ENCODE results near the gene FGD5. TPM values are rescaled to one million over a fixed set of nuclear protein-coding genes. Genes with fewer than 3 reads are reported as not detected.

Gene FGD5
- total and polyA plus RNA-seq, 12 donors, result 8.9 to 23.4 (median 15.9) TPM

- DNase-seq (no peak), ATAC-seq (peak in 3 of 8 donors; percentile 6 to 24 (median 16))
- intact Hi-C loops (cut with DNase I), result loop anchor here (1.0 to 5.0 kb wide), 8 partner anchors 130 to 255 kb away; partner anchors contain the start of gene C3orf20 (in 1 of the 10)
- Histone ChIP-seq H3K9me3 (no peaks in the 10 kb centered on the region), H3K27ac (no peak overlapping the region), H3K27me3 (peaks cover 0 to 4% (median 0%) of the 10 kb centered on the region in 7 donors), H3K36me3 (peaks cover 0 to 83% (median 3%) of the 10 kb centered on the region in 9 donors), H3K4me3 (no peak overlapping the region), H3K4me1 (peaks cover 0 to 14% (median 10%) of the 10 kb centered on the region in 9 donors)
- TF ChIP-seq, protein P1, sequence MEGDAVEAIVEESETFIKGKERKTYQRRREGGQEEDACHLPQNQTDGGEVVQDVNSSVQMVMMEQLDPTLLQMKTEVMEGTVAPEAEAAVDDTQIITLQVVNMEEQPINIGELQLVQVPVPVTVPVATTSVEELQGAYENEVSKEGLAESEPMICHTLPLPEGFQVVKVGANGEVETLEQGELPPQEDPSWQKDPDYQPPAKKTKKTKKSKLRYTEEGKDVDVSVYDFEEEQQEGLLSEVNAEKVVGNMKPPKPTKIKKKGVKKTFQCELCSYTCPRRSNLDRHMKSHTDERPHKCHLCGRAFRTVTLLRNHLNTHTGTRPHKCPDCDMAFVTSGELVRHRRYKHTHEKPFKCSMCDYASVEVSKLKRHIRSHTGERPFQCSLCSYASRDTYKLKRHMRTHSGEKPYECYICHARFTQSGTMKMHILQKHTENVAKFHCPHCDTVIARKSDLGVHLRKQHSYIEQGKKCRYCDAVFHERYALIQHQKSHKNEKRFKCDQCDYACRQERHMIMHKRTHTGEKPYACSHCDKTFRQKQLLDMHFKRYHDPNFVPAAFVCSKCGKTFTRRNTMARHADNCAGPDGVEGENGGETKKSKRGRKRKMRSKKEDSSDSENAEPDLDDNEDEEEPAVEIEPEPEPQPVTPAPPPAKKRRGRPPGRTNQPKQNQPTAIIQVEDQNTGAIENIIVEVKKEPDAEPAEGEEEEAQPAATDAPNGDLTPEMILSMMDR (IDR thresholded peaks at IDR 0.05), result no peak
- WGBS, 2 donors, result 83 to 88% methylated on average over 21 of the region's 21 CpGs
Observed at GRCh38 chr3:14921811-14922705, 103.3 kb downstream of the FGD5 start.

GRCh38 chr3:14922863-14923262, 104.1 kb downstream of the FGD5 start:
- Histone ChIP-seq H3K4me3 (no peak overlapping the region), H3K9me3 (no peaks in the 10 kb centered on the region), H3K4me1 (peaks cover 0 to 14% (median 10%) of the 10 kb centered on the region in 9 donors), H3K36me3 (peaks cover 0 to 83% (median 3%) of the 10 kb centered on the region in 9 donors), H3K27ac (no peak overlapping the region), H3K27me3 (peaks cover 0 to 4% (median 0%) of the 10 kb centered on the region in 7 donors)
- intact Hi-C loops (cut with DNase I), result loop anchor here in 5 of 10 donors (5.0 kb wide), 3 partner anchors 131 to 256 kb away; no protein-coding TSS in a partner anchor
- ATAC-seq, result no peak
- no peak for DNase-seq
- WGBS, 2 donors, result 95 to 98% methylated on average over 13 of the region's 13 CpGs
- TF ChIP-seq, protein P1 (IDR thresholded peaks at IDR 0.05), result no peak

DNA sequence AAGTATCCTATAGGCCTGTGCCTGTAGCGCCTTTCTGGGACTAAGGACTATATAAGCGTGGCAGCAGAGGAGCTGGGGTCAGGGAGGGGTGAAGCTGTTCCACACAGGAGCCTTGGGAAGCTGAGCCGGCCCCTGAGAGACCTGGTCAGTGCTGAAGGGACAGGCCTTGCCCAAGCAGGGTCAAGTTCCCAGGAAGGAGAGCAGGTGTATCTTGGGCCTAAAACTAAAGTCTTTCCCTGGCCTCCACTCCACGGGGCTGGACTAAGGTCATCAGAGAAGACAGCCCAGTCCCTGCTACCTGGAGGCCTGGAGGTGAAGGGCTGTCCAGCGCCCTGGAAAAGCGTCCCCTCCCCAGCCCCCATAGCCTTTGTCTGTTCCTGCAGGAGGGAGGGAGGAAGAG, 104.7 kb downstream of the FGD5 start:
- Histone ChIP-seq H3K27ac (no peak overlapping the region), H3K4me3 (no peak overlapping the region), H3K9me3 (no peaks in the 10 kb centered on the region), H3K36me3 (peaks cover 0 to 83% (median 3%) of the 10 kb centered on the region in 9 donors), H3K4me1 (peaks cover 0 to 14% (median 10%) of the 10 kb centered on the region in 9 donors), H3K27me3 (no peaks in the 10 kb centered on the region)
- intact Hi-C loops (cut with DNase I), result loop anchor here in 5 of 10 donors (5.0 kb wide), 3 partner anchors 131 to 256 kb away; no protein-coding TSS in a partner anchor
- DNase-seq (no peak), ATAC-seq (no peak)
- TF ChIP-seq, protein P1 (IDR thresholded peaks at IDR 0.05), result no peak
- 85 to 94% methylated on average over 6 of the region's 6 CpGs for WGBS, 2 donors

DNA sequence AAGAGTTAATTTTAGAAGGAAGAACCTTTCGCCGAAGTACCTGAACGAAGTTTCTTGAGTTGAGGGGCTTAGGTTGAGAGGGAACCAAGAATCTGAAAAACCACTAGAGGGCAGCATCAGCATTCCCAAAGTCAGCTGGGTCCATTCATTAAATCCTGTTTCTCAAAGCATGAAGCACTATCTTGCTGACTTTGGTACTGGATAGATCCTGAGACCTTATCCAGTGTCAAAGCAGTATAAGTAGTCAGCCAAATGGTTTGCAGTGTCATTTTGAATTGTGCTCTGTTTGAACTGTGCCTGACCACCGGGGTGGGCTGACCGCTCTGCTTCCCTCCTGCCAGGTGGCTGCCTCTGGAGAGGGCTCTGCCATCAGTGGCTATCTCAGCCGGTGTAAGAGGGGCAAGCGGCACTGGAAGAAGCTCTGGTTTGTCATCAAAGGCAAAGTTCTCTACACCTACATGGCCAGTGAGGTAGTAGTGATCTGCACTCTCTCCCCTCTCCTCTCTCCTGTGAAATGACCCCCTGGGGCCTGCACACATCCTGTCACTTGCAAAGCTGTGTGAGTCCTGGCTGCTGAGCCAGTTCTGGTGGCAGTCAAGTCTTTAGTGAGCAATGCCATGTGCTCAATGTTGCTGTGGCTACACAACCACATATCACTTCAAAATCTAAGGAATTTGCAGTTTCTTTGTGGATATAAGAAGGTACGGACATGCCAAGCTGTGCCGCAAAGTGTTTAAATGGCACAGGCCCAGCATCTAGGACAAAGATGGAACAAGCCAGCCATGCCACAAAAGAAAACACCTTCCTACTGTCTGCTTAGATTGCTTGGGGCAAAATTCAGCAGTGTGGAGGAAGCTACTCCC, 107.2 kb downstream of the FGD5 start:
- H3K27me3 ChIP-seq, result no peaks in the 10 kb centered on the region
- TF ChIP-seq, protein P1 (IDR thresholded peaks at IDR 0.05), result peak; percentile 56 to 85 (median 76)
- peaks cover 0 to 9% (median 7%) of the 10 kb centered on the region in 9 donors for H3K4me1 ChIP-seq
- ATAC-seq (peak in 2 of 8 donors; percentile 41 to 46), DNase-seq (peak in 1 of 2 donors; percentile 38)
- H3K36me3 ChIP-seq, result peaks cover 0 to 92% (median 3%) of the 10 kb centered on the region in 9 donors
- no peak overlapping the region for H3K4me3 ChIP-seq
- intact Hi-C loops (cut with DNase I), result no loop called here
- H3K27ac ChIP-seq, result no peak overlapping the region
- WGBS, 2 donors, result 69 to 74% methylated on average over 9 of the region's 9 CpGs
- H3K9me3 ChIP-seq, result peaks cover 0 to 3% (median 0%) of the 10 kb centered on the region in 11 donors
